Right cardiac atrium (tissue), 5 donors: ENCODE measurements around the gene DNAI2. TPM values are rescaled to one million over a fixed set of nuclear protein-coding genes. Genes with fewer than 3 reads are reported as not detected.

ENCODE experiments used
- ATAC-seq, 2 donors: fragments of 200-7000 bp; cut with Tn5 transposase; one replicate each; pipeline versions ENCODE4 v1.8.0 to v1.9.1; 2020; ENCODE audit warnings: moderate library complexity in 2 of 2, mild to moderate bottlenecking in 1 of 2
- DNase-seq, 3 donors: peaks; one replicate each; pipeline ENCODE4 v3.0.0-alpha.2; 2020
- H3K27ac ChIP-seq: one replicate; pipeline ENCODE4 v1.5.1; 2013; ENCODE audit warnings: mild to moderate bottlenecking, low read length, control low read depth, moderate library complexity
- H3K27me3 ChIP-seq: one replicate; pipeline ENCODE4 v1.6.1; 2013; ENCODE audit not compliant: control insufficient read depth, insufficient read depth
- H3K4me1 ChIP-seq: one replicate; pipeline ENCODE4 v1.6.1; 2013; ENCODE audit warnings: low read length; ENCODE audit not compliant: control insufficient read depth, insufficient read depth
- H3K4me3 ChIP-seq: one replicate; pipeline ENCODE4 v1.5.1; 2013; ENCODE audit warnings: low read length, control low read depth
- H3K9me3 ChIP-seq: one replicate; pipeline ENCODE4 v1.6.1; 2013; ENCODE audit warnings: low read length; ENCODE audit not compliant: control insufficient read depth
- WGBS: extraction: QIAGEN DNeasy Blood & Tissue Kit; methylation state at CpG from one replicate; pipeline ENCODE4 v1.1.7; 2013; 5-methylcytosine and 5-hydroxymethylcytosine counted together
- intact Hi-C, 4 donors: fragments of 100-400 bp; cut with DNase I; formaldehyde crosslinking; loops; one replicate each; pipeline versions ENCODE4 v1.11.0 to v1.14.0; 2022 to 2023
- polyA plus RNA-seq: library from polyadenylated mRNA; stranded (reverse); fragments of 200-250 nt; gene quantifications from one replicate; pipeline ENCODE4 v1.2.3, GENCODE V29; 2013
- total RNA-seq, 4 donors: library from RNA; stranded (reverse); fragmentation: NEBNext Ultra II Directional; extraction: Animal tissue kit (Norgen Biotek cat#: 25700); gene quantifications; one replicate each; pipeline ENCODE4 v1.2.1, GENCODE V29; 2021
- donor health status: healthy with polysubstance abuse.
- donor health status: DM: no; HTN: yes; CAD: no.
- donor health status: DM: no; HTN: no; CAD: no.
- donor health status: DM: no; HTN: yes; CAD: no; lungs with severe emphysema.
- donor health status: DM: yes; HTN: yes; CAD: no.

Gene DNAI2
- total and polyA plus RNA-seq, 5 donors = 0.33 TPM; not detected in 4

GRCh38 chr17:74362810-74363498 lies 88.9 kb downstream of the DNAI2 start:
- Histone ChIP-seq H3K9me3 (no peaks in the 10 kb centered on the region), H3K4me1 (no peaks in the 10 kb centered on the region), H3K27me3 (no peaks in the 10 kb centered on the region), H3K27ac (no peak overlapping the region), H3K4me3 (no peak overlapping the region)
- no peak for DNase-seq
- intact Hi-C loops = loop anchor here (2.0 to 10.0 kb wide), 3 partner anchors 61 to 148 kb away; partner anchors contain the start of gene TTYH2 (in 2 of the 4)
- WGBS = 53% methylated on average over 14 of the region's 14 CpGs
- ATAC-seq = no peak

Other genes starting within 250 kb of the DNAI2 start
- gene RPL38, start 70.6 kb upstream of the DNAI2 start, total RNA-seq = 100 to 1,000 TPM; 647 to 821 (median 732) TPM
- gene RPL38, start 70.6 kb upstream of the DNAI2 start, polyA plus RNA-seq = 1,420 TPM
- gene TTYH2, start 60.7 kb upstream of the DNAI2 start, total RNA-seq = 10 to 100 TPM; 16.7 to 30.4 (median 24.9) TPM
- 15.5 TPM for gene TTYH2, start 60.7 kb upstream of the DNAI2 start, polyA plus RNA-seq
- gene KIF19, start 52.0 kb downstream of the DNAI2 start, total RNA-seq = under 1 TPM; 0.14 to 0.38 (median 0.25) TPM
- gene KIF19, start 52.0 kb downstream of the DNAI2 start, polyA plus RNA-seq = 0.88 TPM
- not detected for gene BTBD17, start 87.6 kb downstream of the DNAI2 start, total RNA-seq
- gene BTBD17, start 87.6 kb downstream of the DNAI2 start, polyA plus RNA-seq = not detected
- gene GPR142, start 93.3 kb downstream of the DNAI2 start, total RNA-seq = not detected
- gene GPR142, start 93.3 kb downstream of the DNAI2 start, polyA plus RNA-seq = not detected
- 10 to 100 TPM; 27.3 to 40.8 (median 32.1) TPM for gene GPRC5C, start 157.9 kb downstream of the DNAI2 start, total RNA-seq
- gene GPRC5C, start 157.9 kb downstream of the DNAI2 start, polyA plus RNA-seq = 26.5 TPM
- gene CD300A, start 192.4 kb downstream of the DNAI2 start, total RNA-seq = 1 to 10 TPM; 4.8 to 5.7 (median 5.4) TPM
- gene CD300A, start 192.4 kb downstream of the DNAI2 start, polyA plus RNA-seq = 2.2 TPM